Trophoblast cell (in vitro differentiated cells and primary cell): ENCODE data around the gene CDC20.

Experiments
- DNase-seq, 2 donors: peaks; one replicate each; pipeline ENCODE4 v3.0.0-alpha.2; 2016
- H2AFZ ChIP-seq: 2 replicates; pipeline ENCODE4 v1.6.1; 2013; ENCODE audit warnings: low read length, moderate library complexity, mild to moderate bottlenecking; ENCODE audit not compliant: insufficient read depth, poor library complexity
- H2AK5ac ChIP-seq: 2 replicates; pipeline ENCODE4 v1.6.1; 2013; ENCODE audit warnings: mild to moderate bottlenecking, low read length
- H2BK120ac ChIP-seq: 2 replicates; pipeline ENCODE4 v1.6.1; 2013; ENCODE audit warnings: low read length, mild to moderate bottlenecking, moderate library complexity; ENCODE audit not compliant: insufficient read depth, poor library complexity
- H2BK12ac ChIP-seq: 2 replicates; pipeline ENCODE4 v1.6.1; 2013; ENCODE audit warnings: mild to moderate bottlenecking, low read length, moderate library complexity
- H2BK5ac ChIP-seq: 2 replicates; pipeline ENCODE4 v1.6.1; 2013; ENCODE audit warnings: low read length, low read depth, moderate library complexity, mild to moderate bottlenecking; ENCODE audit not compliant: poor library complexity
- H3K14ac ChIP-seq: 2 replicates; pipeline ENCODE4 v1.6.1; 2013; ENCODE audit warnings: mild to moderate bottlenecking, low read length
- H3K18ac ChIP-seq: 2 replicates; pipeline ENCODE4 v1.6.1; 2013; ENCODE audit warnings: mild to moderate bottlenecking, low read length
- H3K23ac ChIP-seq: 2 replicates; pipeline ENCODE4 v1.6.1; 2013; ENCODE audit warnings: low read length
- H3K27ac ChIP-seq: 2 replicates; pipeline ENCODE4 v1.5.1; 2013; ENCODE audit warnings: low read depth, mild to moderate bottlenecking, inconsistent platforms, low read length, moderate library complexity
- H3K27me3 ChIP-seq: 2 replicates; pipeline ENCODE4 v1.6.1; 2013; ENCODE audit warnings: inconsistent platforms, mild to moderate bottlenecking, low read length, moderate library complexity; ENCODE audit not compliant: insufficient read depth
- H3K36me3 ChIP-seq, 2 experiments: 1 replicate in 1 of 2; 2 replicates in 1 of 2; pipeline ENCODE4 v1.6.1; 2013; ENCODE audit warnings: low read length in 2 of 2, mild to moderate bottlenecking in 2 of 2, moderate library complexity in 1 of 2; ENCODE audit not compliant: insufficient read depth in 2 of 2, control insufficient read depth in 1 of 2
- H3K4ac ChIP-seq: 2 replicates; pipeline ENCODE4 v1.6.1; 2013; ENCODE audit warnings: low read depth, mild to moderate bottlenecking, low read length, moderate library complexity
- H3K4me1 ChIP-seq, 2 experiments: 1 replicate in 1 of 2; 2 replicates in 1 of 2; pipeline ENCODE4 v1.6.1; 2013; ENCODE audit warnings: low read length in 2 of 2, mild to moderate bottlenecking in 2 of 2, moderate library complexity in 1 of 2; ENCODE audit not compliant: insufficient read depth in 2 of 2, control insufficient read depth in 1 of 2
- H3K4me2 ChIP-seq: 2 replicates; pipeline ENCODE4 v1.6.1; 2013; ENCODE audit warnings: inconsistent platforms, mild to moderate bottlenecking, low read length, moderate library complexity
- H3K4me3 ChIP-seq: 2 replicates; pipeline ENCODE4 v1.5.1; 2013; ENCODE audit warnings: mild to moderate bottlenecking, low read depth, low read length, inconsistent platforms
- H3K79me1 ChIP-seq: one replicate; pipeline ENCODE4 v1.6.1; 2013; ENCODE audit warnings: low read length
- H3K79me2 ChIP-seq: 2 replicates; pipeline ENCODE4 v1.6.1; 2013; ENCODE audit warnings: low read length, mild to moderate bottlenecking; ENCODE audit not compliant: control insufficient read depth, insufficient read depth, poor library complexity
- H3K9ac ChIP-seq: 2 replicates; pipeline ENCODE4 v1.6.1; 2013; ENCODE audit warnings: mild to moderate bottlenecking, low read length
- H3K9me3 ChIP-seq: 2 replicates; pipeline ENCODE4 v1.6.1; 2013; ENCODE audit warnings: low read depth, mild to moderate bottlenecking, control low read depth, inconsistent platforms, low read length; ENCODE audit not compliant: insufficient read depth
- H4K12ac ChIP-seq: 2 replicates; pipeline ENCODE4 v1.6.1; 2013; ENCODE audit warnings: low read depth, mild to moderate bottlenecking, low read length, moderate library complexity
- H4K8ac ChIP-seq: 2 replicates; pipeline ENCODE4 v1.6.1; 2013; ENCODE audit warnings: low read depth, mild to moderate bottlenecking, low read length, moderate library complexity
- H4K91ac ChIP-seq: one replicate; pipeline ENCODE4 v1.6.1; 2013; ENCODE audit warnings: low read depth, mild to moderate bottlenecking, low read length, moderate library complexity
- WGBS: extraction: QIAGEN DNeasy Blood & Tissue Kit; methylation state at CpG from one replicate; pipeline ENCODE4 v1.1.7; 2013; ENCODE audit warnings: missing lambda C conversion rate; ENCODE audit not compliant: insufficient read length, insufficient coverage; ENCODE audit errors: extremely low coverage; 5-methylcytosine and 5-hydroxymethylcytosine counted together

Gene CDC20

GRCh38 chr1:43359696-43360095, 915 bp downstream of the CDC20 start:
- H2BK5ac ChIP-seq, result no peak overlapping the region
- H3K27ac ChIP-seq, result no peak overlapping the region
- peak overlapping the region; percentile 91 for H3K4me3 ChIP-seq
- H3K9me3 ChIP-seq, result peaks cover 2% of the 10 kb centered on the region
- no peak overlapping the region for H4K12ac ChIP-seq
- no peak overlapping the region for H3K9ac ChIP-seq
- peaks cover 6% of the 10 kb centered on the region for H3K79me2 ChIP-seq
- H3K79me1 ChIP-seq, result peaks cover 8% of the 10 kb centered on the region
- no peak overlapping the region for H3K23ac ChIP-seq
- no CpG with 5 or more reads among the region's 11 CpGs for WGBS
- peak overlapping the region; percentile 66 for H3K4me2 ChIP-seq
- H4K91ac ChIP-seq, result no peak overlapping the region
- no peak for DNase-seq
- H3K4me1 ChIP-seq, result peaks cover 6 to 21% of the 10 kb centered on the region in 2 experiments
- no peaks in the 10 kb centered on the region for H3K27me3 ChIP-seq
- H2BK120ac ChIP-seq, result no peak overlapping the region
- peak overlapping the region; percentile 11 for H3K4ac ChIP-seq
- H2AFZ ChIP-seq, result no peak overlapping the region
- peaks cover 30 to 45% of the 10 kb centered on the region in 2 experiments for H3K36me3 ChIP-seq
- H2AK5ac ChIP-seq, result no peak overlapping the region
- no peak overlapping the region for H2BK12ac ChIP-seq
- H4K8ac ChIP-seq, result no peak overlapping the region
- no peak overlapping the region for H3K14ac ChIP-seq
- H3K18ac ChIP-seq, result no peak overlapping the region

- Histone ChIP-seq H3K27me3 (no peaks in the 10 kb centered on the region), H3K4me2 (peak overlapping the region; percentile 66), H3K9ac (peak overlapping the region; percentile 17), H4K8ac (no peak overlapping the region), H3K79me1 (peaks cover 8% of the 10 kb centered on the region), H3K4ac (peak overlapping the region; percentile 19), H3K79me2 (peaks cover 8% of the 10 kb centered on the region), H3K36me3 (peaks cover 35 to 54% of the 10 kb centered on the region in 2 experiments), H3K9me3 (peaks cover 2% of the 10 kb centered on the region), H2AK5ac (no peak overlapping the region), H3K14ac (no peak overlapping the region), H4K91ac (no peak overlapping the region), H4K12ac (no peak overlapping the region), H2AFZ (no peak overlapping the region), H3K18ac (no peak overlapping the region), H3K4me1 (peaks cover 13 to 25% of the 10 kb centered on the region in 2 experiments), H3K4me3 (no peak overlapping the region), H3K27ac (no peak overlapping the region), H2BK12ac (no peak overlapping the region), H2BK120ac (no peak overlapping the region), H3K23ac (no peak overlapping the region), H2BK5ac (no peak overlapping the region)
- DNase-seq, result no peak
- no CpG with 5 or more reads among the region's 4 CpGs for WGBS
Observed at GRCh38 chr1:43360616-43361015, 1.8 kb downstream of the CDC20 start.

- no peak for DNase-seq
- Histone ChIP-seq H3K18ac (no peak overlapping the region), H3K4me3 (no peak overlapping the region), H3K9ac (no peak overlapping the region), H2BK120ac (no peak overlapping the region), H3K14ac (no peak overlapping the region), H3K4me1 (peaks cover 27 to 37% of the 10 kb centered on the region in 2 experiments), H4K91ac (no peak overlapping the region), H2AK5ac (no peak overlapping the region), H4K12ac (no peak overlapping the region), H3K36me3 (peaks cover 35 to 54% of the 10 kb centered on the region in 2 experiments), H3K27me3 (no peaks in the 10 kb centered on the region), H3K23ac (no peak overlapping the region), H3K79me1 (peaks cover 21% of the 10 kb centered on the region), H4K8ac (no peak overlapping the region), H3K4ac (no peak overlapping the region), H3K9me3 (peaks cover 2% of the 10 kb centered on the region), H2BK12ac (no peak overlapping the region), H2AFZ (no peak overlapping the region), H2BK5ac (no peak overlapping the region), H3K27ac (no peak overlapping the region), H3K4me2 (no peak overlapping the region), H3K79me2 (peaks cover 19% of the 10 kb centered on the region)
- WGBS, result no CpG with 5 or more reads among the region's 9 CpGs
Observed at GRCh38 chr1:43363283-43363934, 4.6 kb downstream of the CDC20 start.

GRCh38 chr1:43363935-43364525, 5.2 kb downstream of the CDC20 start:
- H2BK5ac ChIP-seq, result no peak overlapping the region
- H3K14ac ChIP-seq, result no peak overlapping the region
- H3K4me3 ChIP-seq, result no peak overlapping the region
- H2BK120ac ChIP-seq, result no peak overlapping the region
- H4K8ac ChIP-seq, result no peak overlapping the region
- H3K27ac ChIP-seq, result no peak overlapping the region
- peaks cover 2% of the 10 kb centered on the region for H3K9me3 ChIP-seq
- H3K23ac ChIP-seq, result no peak overlapping the region
- WGBS, result no CpG with 5 or more reads among the region's 5 CpGs
- no peaks in the 10 kb centered on the region for H3K27me3 ChIP-seq
- H3K4me1 ChIP-seq, result peaks cover 31 to 42% of the 10 kb centered on the region in 2 experiments
- DNase-seq, result no peak
- H2BK12ac ChIP-seq, result no peak overlapping the region
- peaks cover 35 to 54% of the 10 kb centered on the region in 2 experiments for H3K36me3 ChIP-seq
- peaks cover 22% of the 10 kb centered on the region for H3K79me1 ChIP-seq
- no peak overlapping the region for H3K9ac ChIP-seq
- no peak overlapping the region for H4K91ac ChIP-seq
- no peak overlapping the region for H3K18ac ChIP-seq
- H2AK5ac ChIP-seq, result no peak overlapping the region
- H3K4ac ChIP-seq, result no peak overlapping the region
- H2AFZ ChIP-seq, result no peak overlapping the region
- no peak overlapping the region for H3K4me2 ChIP-seq
- peaks cover 17% of the 10 kb centered on the region for H3K79me2 ChIP-seq
- H4K12ac ChIP-seq, result no peak overlapping the region
